Nephron (organoid): ENCODE data around the gene F2R.

ENCODE experiments used
- H3K27ac Mint-ChIP-seq, 3 experiments: 2 replicates each; pipeline ENCODE4 v1.8.0; 2020; ENCODE audit warnings: mixed read lengths in 3 of 3, mild to moderate bottlenecking in 2 of 3, moderate library complexity in 1 of 3
- H3K27me3 Mint-ChIP-seq: 2 replicates; pipeline ENCODE4 v1.8.0; 2021; ENCODE audit warnings: low read depth, mild to moderate bottlenecking, moderate library complexity, mixed read lengths
- H3K36me3 Mint-ChIP-seq: 2 replicates; pipeline ENCODE4 v1.8.0; 2020; ENCODE audit warnings: low read depth, mixed read lengths
- H3K4me1 Mint-ChIP-seq: 2 replicates; pipeline ENCODE4 v1.8.0; 2020; ENCODE audit warnings: mixed read lengths
- H3K4me3 Mint-ChIP-seq, 3 experiments: 2 replicates each; pipeline ENCODE4 v1.8.0; 2020; ENCODE audit warnings: mild to moderate bottlenecking in 3 of 3, mixed read lengths in 3 of 3, moderate library complexity in 2 of 3
- H3K9me3 Mint-ChIP-seq: 2 replicates; pipeline ENCODE4 v1.8.0; 2020; ENCODE audit warnings: mixed read lengths
- CTCF ChIP-seq, 3 experiments: fragments of 200-600 bp; sonication (generic); IDR thresholded peaks; one replicate each; pipeline ENCODE4 v1.5.0; 2021; ENCODE audit warnings: antibody characterized with exemption in 3 of 3; ENCODE audit not compliant: unreplicated experiment in 3 of 3

F2R gene

GRCh38 chr5:76692274-76692540 lies 23.7 kb upstream of the F2R start:
- Mint-ChIP-seq H3K27ac (peak overlapping the region; percentile 81 to 93 (median 92)), H3K36me3 (peaks cover 19% of the 10 kb centered on the region), H3K9me3 (no peaks in the 10 kb centered on the region), H3K4me1 (peaks cover 52% of the 10 kb centered on the region), H3K27me3 (no peaks in the 10 kb centered on the region), H3K4me3 (no peak overlapping the region)
- no peak for TF ChIP-seq CTCF (IDR thresholded peaks at IDR 0.05; ENCODE audit: unreplicated experiment in 3 of 3)

GRCh38 chr5:76692651-76693050 lies 23.3 kb upstream of the F2R start:
- Mint-ChIP-seq H3K4me3 (peak overlapping the region in 1 of 3 experiments; percentile 36), H3K4me1 (peaks cover 52% of the 10 kb centered on the region), H3K36me3 (peaks cover 17% of the 10 kb centered on the region), H3K9me3 (no peaks in the 10 kb centered on the region), H3K27ac (peak overlapping the region; percentile 81 to 93 (median 92)), H3K27me3 (no peaks in the 10 kb centered on the region)
- no peak for TF ChIP-seq CTCF (IDR thresholded peaks at IDR 0.05; ENCODE audit: unreplicated experiment in 3 of 3)

GRCh38 chr5:76693141-76693540 lies 22.8 kb upstream of the F2R start:
- Mint-ChIP-seq H3K4me1 (peaks cover 52% of the 10 kb centered on the region), H3K9me3 (no peaks in the 10 kb centered on the region)

GRCh38 chr5:76694317-76694716 lies 21.6 kb upstream of the F2R start:
- no peak overlapping the region for H3K4me3 Mint-ChIP-seq
- H3K36me3 Mint-ChIP-seq = peaks cover 24% of the 10 kb centered on the region
- H3K27ac Mint-ChIP-seq = no peak overlapping the region
- peaks cover 48% of the 10 kb centered on the region for H3K4me1 Mint-ChIP-seq
- no peak for TF ChIP-seq CTCF (IDR thresholded peaks at IDR 0.05; ENCODE audit: unreplicated experiment in 3 of 3)
- no peaks in the 10 kb centered on the region for H3K9me3 Mint-ChIP-seq
- H3K27me3 Mint-ChIP-seq = no peaks in the 10 kb centered on the region

More at GRCh38 chr5:76693141-76693540, 22.8 kb upstream of the F2R start:
- no peaks in the 10 kb centered on the region for H3K27me3 Mint-ChIP-seq
- H3K4me3 Mint-ChIP-seq = no peak overlapping the region
- TF ChIP-seq CTCF (IDR thresholded peaks at IDR 0.05; ENCODE audit: unreplicated experiment in 3 of 3) = no peak
- peaks cover 18% of the 10 kb centered on the region for H3K36me3 Mint-ChIP-seq
- peak overlapping the region; percentile 81 to 93 (median 92) for H3K27ac Mint-ChIP-seq

GRCh38 chr5:76695346-76695745 lies 20.6 kb upstream of the F2R start:
- Mint-ChIP-seq H3K27ac (peak overlapping the region; percentile 44 to 73 (median 45)), H3K9me3 (no peaks in the 10 kb centered on the region), H3K27me3 (no peaks in the 10 kb centered on the region), H3K36me3 (peaks cover 24% of the 10 kb centered on the region), H3K4me3 (no peak overlapping the region), H3K4me1 (peaks cover 38% of the 10 kb centered on the region)
- TF ChIP-seq CTCF (IDR thresholded peaks at IDR 0.05; ENCODE audit: unreplicated experiment in 3 of 3) = no peak

- Mint-ChIP-seq H3K27me3 (no peaks in the 10 kb centered on the region), H3K36me3 (peaks cover 30% of the 10 kb centered on the region), H3K27ac (peak overlapping the region; percentile 34 to 64 (median 60)), H3K4me1 (peaks cover 31% of the 10 kb centered on the region), H3K9me3 (no peaks in the 10 kb centered on the region), H3K4me3 (no peak overlapping the region)
- no peak for TF ChIP-seq CTCF (IDR thresholded peaks at IDR 0.05; ENCODE audit: unreplicated experiment in 3 of 3)
Observed at GRCh38 chr5:76696251-76696650, 19.7 kb upstream of the F2R start.
